Esophagus squamous epithelium (tissue), 5 donors: ENCODE data around the gene COL16A1. TPM values are rescaled to one million over a fixed set of nuclear protein-coding genes. Genes with fewer than 3 reads are reported as not detected.

ENCODE experiments used
- DNase-seq: peaks from one replicate; lab custom pipeline; 2025; lab: John Stamatoyannopoulos, UW
- H3K27ac ChIP-seq, 4 donors: fragments of 200-600 bp; sonication (generic); one replicate each; pipeline ENCODE4 v1.5.1; 2016 to 2019; ENCODE audit warnings: mild to moderate bottlenecking in 1 of 4
- H3K27me3 ChIP-seq, 4 donors: fragments of 200-600 bp; sonication (generic); 1 replicate in 3 of 4; 2 replicates in 1 of 4; pipeline versions ENCODE4 v1.5.1 to v1.6.0; 2017 to 2021; ENCODE audit warnings: antibody characterized with exemption in 1 of 4
- H3K36me3 ChIP-seq, 3 donors: fragments of 200-600 bp; sonication (generic); one replicate each; pipeline ENCODE4 v1.5.1; 2016 to 2019
- H3K4me1 ChIP-seq, 3 donors: fragments of 200-600 bp; sonication (generic); one replicate each; pipeline ENCODE4 v1.5.1; 2017 to 2019
- H3K4me3 ChIP-seq, 4 donors: fragments of 200-600 bp; sonication (generic); 1 replicate in 3 of 4; 2 replicates in 1 of 4; pipeline ENCODE4 v1.5.1; 2016 to 2019; ENCODE audit warnings: mild to moderate bottlenecking in 2 of 4, moderate library complexity in 1 of 4
- H3K9me3 ChIP-seq, 3 donors: fragments of 200-600 bp; sonication (generic); one replicate each; pipeline ENCODE4 v1.5.1; 2016 to 2019
- POLR2A ChIP-seq, 4 donors: fragments of 450-650 bp; IDR thresholded peaks; one replicate each; pipeline ENCODE4 v1.6.1; 2017; ENCODE audit warnings: antibody characterized with exemption in 4 of 4, mild to moderate bottlenecking in 4 of 4, moderate library complexity in 3 of 4
- WGBS, 2 donors: methylation state at CpG; one replicate each; pipeline ENCODE4 v1.1.5; 2018; 5-methylcytosine and 5-hydroxymethylcytosine counted together
- intact Hi-C: fragments of 100-400 bp; cut with DNase I; formaldehyde crosslinking; loops from one replicate; pipeline ENCODE4 v1.15.0; 2022
- total RNA-seq, 4 donors: library from RNA; depleted of rRNA; stranded (reverse); fragments of >200 nt; gene quantifications; one replicate each; pipeline ENCODE4 v1.1.0, GENCODE V29; 2016
- TF ChIP-seq, protein P1 (sequence below), 6 experiments: fragments of 450-650 bp in 4 of 6; fragments of 200-600 bp in 2 of 6; sonication (generic) in 2 of 6; IDR thresholded peaks; one replicate each; pipeline ENCODE4 v1.5.1; 2016 to 2019; ENCODE audit warnings: antibody characterized with exemption in 6 of 6, mild to moderate bottlenecking in 4 of 6, moderate library complexity in 4 of 6
- donor health status: DM: yes; HTN: yes; CAD: no.

Gene COL16A1
- total RNA-seq, 4 donors from 2014 or later, result 8.8 to 35.5 (median 16.4) TPM

GRCh38 chr1:31642897-31643296 lies 60.9 kb downstream of the COL16A1 start:
- Histone ChIP-seq H3K4me3 (no peak overlapping the region), H3K9me3 (no peaks in the 10 kb centered on the region), H3K27me3 (no peaks in the 10 kb centered on the region), H3K27ac (no peak overlapping the region), H3K36me3 (no peaks in the 10 kb centered on the region), H3K4me1 (peaks cover 20 to 70% (median 42%) of the 10 kb centered on the region in 3 donors)
- WGBS, 2 donors, result 85 to 96% methylated on average over 3 of the region's 3 CpGs
- intact Hi-C loops, result no loop called here
- no peak for TF ChIP-seq POLR2A (IDR thresholded peaks at IDR 0.05)
- TF ChIP-seq, protein P1, sequence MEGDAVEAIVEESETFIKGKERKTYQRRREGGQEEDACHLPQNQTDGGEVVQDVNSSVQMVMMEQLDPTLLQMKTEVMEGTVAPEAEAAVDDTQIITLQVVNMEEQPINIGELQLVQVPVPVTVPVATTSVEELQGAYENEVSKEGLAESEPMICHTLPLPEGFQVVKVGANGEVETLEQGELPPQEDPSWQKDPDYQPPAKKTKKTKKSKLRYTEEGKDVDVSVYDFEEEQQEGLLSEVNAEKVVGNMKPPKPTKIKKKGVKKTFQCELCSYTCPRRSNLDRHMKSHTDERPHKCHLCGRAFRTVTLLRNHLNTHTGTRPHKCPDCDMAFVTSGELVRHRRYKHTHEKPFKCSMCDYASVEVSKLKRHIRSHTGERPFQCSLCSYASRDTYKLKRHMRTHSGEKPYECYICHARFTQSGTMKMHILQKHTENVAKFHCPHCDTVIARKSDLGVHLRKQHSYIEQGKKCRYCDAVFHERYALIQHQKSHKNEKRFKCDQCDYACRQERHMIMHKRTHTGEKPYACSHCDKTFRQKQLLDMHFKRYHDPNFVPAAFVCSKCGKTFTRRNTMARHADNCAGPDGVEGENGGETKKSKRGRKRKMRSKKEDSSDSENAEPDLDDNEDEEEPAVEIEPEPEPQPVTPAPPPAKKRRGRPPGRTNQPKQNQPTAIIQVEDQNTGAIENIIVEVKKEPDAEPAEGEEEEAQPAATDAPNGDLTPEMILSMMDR (IDR thresholded peaks at IDR 0.05), result no peak
- DNase-seq, result no peak

GRCh38 chr1:31642366-31642765 lies 61.5 kb downstream of the COL16A1 start:
- DNase-seq, result no peak
- H3K27ac ChIP-seq, result no peak overlapping the region
- H3K36me3 ChIP-seq, result no peaks in the 10 kb centered on the region
- 76 to 86% methylated on average over 4 of the region's 4 CpGs for WGBS, 2 donors
- H3K4me3 ChIP-seq, result no peak overlapping the region
- TF ChIP-seq, protein P1 (IDR thresholded peaks at IDR 0.05), result no peak
- no peak for TF ChIP-seq POLR2A (IDR thresholded peaks at IDR 0.05)
- H3K27me3 ChIP-seq, result no peaks in the 10 kb centered on the region
- H3K9me3 ChIP-seq, result no peaks in the 10 kb centered on the region
- H3K4me1 ChIP-seq, result peaks cover 20 to 75% (median 46%) of the 10 kb centered on the region in 3 donors
- intact Hi-C loops, result no loop called here

GRCh38 chr1:31640964-31641363 lies 62.9 kb downstream of the COL16A1 start:
- intact Hi-C loops, result no loop called here
- WGBS, 2 donors, result 95% methylated on average over 4 of the region's 4 CpGs
- Histone ChIP-seq H3K9me3 (no peaks in the 10 kb centered on the region), H3K27ac (peak overlapping the region in 1 of 4 donors; percentile 2), H3K27me3 (no peaks in the 10 kb centered on the region), H3K36me3 (no peaks in the 10 kb centered on the region), H3K4me1 (peaks cover 24 to 89% (median 46%) of the 10 kb centered on the region in 3 donors), H3K4me3 (no peak overlapping the region)
- DNase-seq, result no peak
- no peak for TF ChIP-seq POLR2A (IDR thresholded peaks at IDR 0.05)
- TF ChIP-seq, protein P1 (IDR thresholded peaks at IDR 0.05), result no peak

DNA sequence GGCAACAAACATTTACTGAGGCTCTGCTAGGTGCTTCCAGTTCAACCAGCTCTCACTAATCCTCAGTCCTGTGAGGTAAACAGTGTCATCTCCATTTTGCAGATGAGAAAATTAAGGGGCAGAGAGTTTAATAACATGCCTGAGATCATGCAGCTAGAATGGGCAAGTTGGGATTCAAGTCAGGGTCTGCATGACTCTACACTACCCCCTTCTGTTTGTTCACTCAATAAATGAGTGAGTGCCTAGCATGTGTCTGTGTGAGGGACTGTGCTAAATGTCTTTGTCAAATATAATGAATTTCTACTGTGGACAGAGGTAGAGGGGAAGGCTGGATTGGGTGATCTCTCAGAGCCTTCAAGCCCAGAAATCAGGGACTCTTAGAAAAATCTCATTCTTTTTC lies 63.6 kb downstream of the COL16A1 start:
- intact Hi-C loops, result no loop called here
- H3K4me3 ChIP-seq, result no peak overlapping the region
- no peaks in the 10 kb centered on the region for H3K27me3 ChIP-seq
- peaks cover 24 to 88% (median 41%) of the 10 kb centered on the region in 3 donors for H3K4me1 ChIP-seq
- H3K9me3 ChIP-seq, result no peaks in the 10 kb centered on the region
- TF ChIP-seq, protein P1 (IDR thresholded peaks at IDR 0.05), result no peak
- H3K27ac ChIP-seq, result peak overlapping the region in 1 of 4 donors; percentile 77
- DNase-seq, result no peak
- H3K36me3 ChIP-seq, result peaks cover 0 to 5% (median 0%) of the 10 kb centered on the region in 3 donors

DNA sequence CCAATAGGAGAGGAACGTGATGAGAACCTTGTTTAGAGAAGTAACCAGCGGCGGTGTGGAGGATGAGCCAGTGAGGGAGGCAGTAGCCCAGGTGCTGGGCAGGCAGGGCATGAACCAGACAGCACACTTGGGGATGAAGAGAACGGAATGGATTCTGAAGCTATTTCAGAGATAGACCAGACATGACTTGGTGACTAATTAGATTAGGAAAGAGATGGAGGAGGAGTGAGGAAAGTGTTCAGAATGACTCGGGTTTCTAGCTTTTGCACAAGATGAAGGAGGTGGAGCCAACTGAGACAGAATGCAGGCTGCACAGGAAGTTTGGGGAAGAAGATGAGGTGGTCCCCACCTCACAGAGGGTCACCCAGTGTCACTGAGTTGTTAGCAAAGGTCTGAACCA lies 64.3 kb downstream of the COL16A1 start:
- intact Hi-C loops, result no loop called here
- Histone ChIP-seq H3K9me3 (no peaks in the 10 kb centered on the region), H3K4me3 (no peak overlapping the region), H3K36me3 (peaks cover 0 to 11% (median 0%) of the 10 kb centered on the region in 3 donors), H3K27ac (peak overlapping the region in 2 of 4 donors; percentile 60 to 77), H3K27me3 (no peaks in the 10 kb centered on the region), H3K4me1 (peaks cover 24 to 93% (median 41%) of the 10 kb centered on the region in 3 donors)
- no peak for DNase-seq
- TF ChIP-seq POLR2A (IDR thresholded peaks at IDR 0.05), result no peak
- TF ChIP-seq, protein P1 (IDR thresholded peaks at IDR 0.05), result no peak
- 33 to 57% methylated on average over 5 of the region's 5 CpGs for WGBS, 2 donors
